A549 (cell line): ENCODE measurements around the gene PTGER4. TPM values are rescaled to one million over a fixed set of nuclear protein-coding genes. Genes with fewer than 3 reads are reported as not detected.
"Not testable (repeated sequence)": the region's sequence is repeated elsewhere in the genome, so short reads cannot be mapped to it uniquely, and the experiment has no call there.

Source experiments
- ATAC-seq, 2 experiments: fragments of 200-7000 bp in 1 of 2; fragments of >200 bp in 1 of 2; cut with Nextera tagmentation in 1 of 2; cut with Tn5 transposase in 1 of 2; 3 replicates each; pipeline versions ENCODE4 v1.8.0 to v1.9.1; 2018 to 2020; ENCODE audit warnings: mild to moderate bottlenecking in 1 of 2, moderate library complexity in 1 of 2
- CTCF ChIA-PET: fragments of 300-600 bp; sonication (Branson Sonifier 250); formaldehyde crosslinking; extraction: SDS; loops from one replicate; lab custom pipeline; 2021; ENCODE audit warnings: antibody characterized with exemption, inconsistent platforms; lab: Yijun Ruan, JAX
- POLR2A ChIA-PET: fragments of 350-600 bp; formaldehyde crosslinking; extraction: SDS; loops from one replicate; lab custom pipeline; 2021; ENCODE audit warnings: antibody characterized with exemption, inconsistent platforms; lab: Yijun Ruan, JAX
- DNase-seq, 2 experiments: peaks; one replicate each; pipeline versions ENCODE4 v3.0.0 to v3.0.0-alpha.2; 2011 to 2016; ENCODE audit warnings: low read depth in 1 of 2, low spot score in 1 of 2
- FAIRE-seq: peaks from 2 replicates; lab custom pipeline; 2011; peaks lifted over from hg19 to GRCh38; lab: Jason Lieb, UNC
- H3K27ac ChIP-seq, 2 experiments: fragments of >200 bp; sonication (Bioruptor Twin); formaldehyde crosslinking; 3 replicates each; pipeline ENCODE4 v1.5.1; 2016 to 2017
- H3K4me1 ChIP-seq: fragments of >200 bp; sonication (Bioruptor Twin); formaldehyde crosslinking; 3 replicates; pipeline ENCODE4 v1.6.1; 2016
- H3K4me2 ChIP-seq: fragments of >200 bp; sonication (Bioruptor Twin); formaldehyde crosslinking; 3 replicates; pipeline ENCODE4 v1.6.1; 2016
- H3K4me3 ChIP-seq: fragments of >200 bp; sonication (Bioruptor Twin); formaldehyde crosslinking; 3 replicates; pipeline ENCODE4 v1.5.1; 2016
- H3K9me3 ChIP-seq: fragments of >200 bp; sonication (Bioruptor Twin); formaldehyde crosslinking; 3 replicates; pipeline ENCODE4 v1.6.1; 2016
- CEBPB ChIP-seq, 2 experiments: fragments of >200 bp in 1 of 2; sonication (Bioruptor Twin) in 1 of 2; formaldehyde crosslinking in 1 of 2; IDR thresholded peaks; 2 replicates each; pipeline ENCODE4 v1.6.1; 2012 to 2016
- CHD2 ChIP-seq: fragments of 150-350 bp; IDR thresholded peaks from 2 replicates; pipeline ENCODE4 v1.6.1; 2014; ENCODE audit warnings: low read length; ENCODE audit not compliant: partially characterized antibody
- CHD4 ChIP-seq: fragments of 200-600 bp; sonication (generic); IDR thresholded peaks from 2 replicates; pipeline ENCODE4 v1.6.1; 2016; ENCODE audit warnings: antibody characterized with exemption, mild to moderate bottlenecking, borderline replicate concordance
- CTCF ChIP-seq: fragments of >200 bp; sonication (Bioruptor Twin); formaldehyde crosslinking; IDR thresholded peaks from 3 replicates; pipeline ENCODE4 v1.5.1; 2016
- EHMT2 ChIP-seq: fragments of 200-600 bp; sonication (generic); IDR thresholded peaks from 2 replicates; pipeline ENCODE4 v1.6.1; 2016; ENCODE audit warnings: antibody characterized with exemption, low read depth, mild to moderate bottlenecking, moderate library complexity
- FOSB ChIP-seq: fragments of 250-450 bp; sonication (Bioruptor Pico); IDR thresholded peaks from 2 replicates; pipeline ENCODE4 v1.5.0; 2020; ENCODE audit warnings: mild to moderate bottlenecking, moderate library complexity
- FOSL2 ChIP-seq, 2 experiments: fragments of 450-650 bp in 1 of 2; fragments of >200 bp in 1 of 2; sonication (Bioruptor Twin) in 1 of 2; formaldehyde crosslinking; IDR thresholded peaks; 2 replicates each; pipeline versions ENCODE4 v1.5.0 to v1.6.1; 2016 to 2020; ENCODE audit warnings: mild to moderate bottlenecking in 1 of 2, moderate library complexity in 1 of 2
- GATA3 ChIP-seq: IDR thresholded peaks from 2 replicates; pipeline ENCODE4 v1.6.1; 2012; ENCODE audit warnings: borderline replicate concordance
- HOXB13 ChIP-seq: fragments of 250-450 bp; sonication (Bioruptor Pico); IDR thresholded peaks from 2 replicates; pipeline ENCODE4 v1.5.0; 2020; ENCODE audit warnings: low read depth, mild to moderate bottlenecking, moderate library complexity
- JUN ChIP-seq, 2 experiments: fragments of >200 bp; sonication (Bioruptor Twin); formaldehyde crosslinking; IDR thresholded peaks; 2 replicates in 1 of 2; 3 replicates in 1 of 2; pipeline ENCODE4 v1.6.1; 2016 to 2017
- JUNB ChIP-seq: fragments of >200 bp; sonication (Bioruptor Twin); formaldehyde crosslinking; IDR thresholded peaks from 2 replicates; pipeline ENCODE4 v1.6.1; 2016
- MAFK ChIP-seq: fragments of 450-650 bp; IDR thresholded peaks from 2 replicates; pipeline ENCODE4 v1.6.1; 2014; ENCODE audit not compliant: partially characterized antibody
- MYC ChIP-seq: IDR thresholded peaks from 2 replicates; pipeline ENCODE4 v1.6.1; 2012; ENCODE audit warnings: mild to moderate bottlenecking, inconsistent platforms, low read length, improper control_type of control experiment, borderline replicate concordance
- PHF8 ChIP-seq: fragments of 200-600 bp; sonication (generic); IDR thresholded peaks from 2 replicates; pipeline ENCODE4 v1.6.1; 2016; ENCODE audit warnings: low read depth, mild to moderate bottlenecking, antibody characterized with exemption, moderate library complexity, borderline replicate concordance
- POLR2AphosphoS2 ChIP-seq: conservative IDR thresholded peaks from 2 replicates; pipeline ENCODE4 v1.6.1; 2012; ENCODE audit warnings: low read length, improper control_type of control experiment, inconsistent platforms
- RARB ChIP-seq: fragments of 250-450 bp; sonication (Bioruptor Pico); IDR thresholded peaks from 2 replicates; pipeline ENCODE4 v1.8.0; 2021; ENCODE audit warnings: mild to moderate bottlenecking, moderate library complexity
- RFX5 ChIP-seq: fragments of 450-650 bp; IDR thresholded peaks from 2 replicates; pipeline ENCODE4 v1.7.1; 2014; ENCODE audit warnings: antibody characterized with exemption, mild to moderate bottlenecking, moderate library complexity
- SREBF2 ChIP-seq: fragments of 450-650 bp; IDR thresholded peaks from 2 replicates; pipeline ENCODE4 v1.6.1; 2014; ENCODE audit warnings: mild to moderate bottlenecking, moderate library complexity
- TFCP2L1 ChIP-seq: fragments of 250-450 bp; sonication (Bioruptor Pico); IDR thresholded peaks from 2 replicates; pipeline ENCODE4 v1.5.0; 2021; ENCODE audit warnings: mild to moderate bottlenecking
- USF2 ChIP-seq: fragments of 450-650 bp; IDR thresholded peaks from 2 replicates; pipeline ENCODE4 v1.6.1; 2014; ENCODE audit warnings: antibody characterized with exemption
- ZC3H11A ChIP-seq: fragments of 450-650 bp; IDR thresholded peaks from 2 replicates; pipeline ENCODE4 v1.6.1; 2014; ENCODE audit warnings: antibody characterized with exemption, mild to moderate bottlenecking
- ZNF302 ChIP-seq: fragments of 250-450 bp; sonication (Bioruptor Pico); IDR thresholded peaks from 2 replicates; pipeline ENCODE4 v1.9.0; 2021; ENCODE audit warnings: inconsistent platforms, mild to moderate bottlenecking, moderate library complexity
- WGBS: methylation state at CpG from one replicate; pipeline ENCODE4 v1.1.6; 2017; ENCODE audit errors: missing lambda C conversion rate; 5-methylcytosine and 5-hydroxymethylcytosine counted together
- polyA plus RNA-seq, 4 experiments: library from polyadenylated mRNA; depleted of rRNA in 3 of 4; stranded (reverse); fragments of >200 nt; fragmentation: RNase III in 1 of 4; extraction: RNeasy Plus Mini Kit Qiagen cat#74134 plus additional on column Dnase treatment in 1 of 4; gene quantifications; 2 replicates in 3 of 4; 3 replicates in 1 of 4; pipeline ENCODE4 v1.2.3, GENCODE V29; 2011 to 2017

PTGER4 gene
- polyA plus RNA-seq, 2 of the 4 experiments (the other 2 are of a cell fraction), result 0.54 to 0.89 TPM

GRCh38 chr5:40634154-40634553, 45.6 kb upstream of the PTGER4 start:
- H3K9me3 ChIP-seq, result 0 out of 3 replicates have a peak, but pooled peaks cover 5% of the 10 kb centered on the region
- no peak overlapping the region for H3K4me3 ChIP-seq
- H3K27ac ChIP-seq, result no peak overlapping the region
- no peak for FAIRE-seq
- no peak for ATAC-seq
- no peak for DNase-seq
- 54% methylated on average over 3 of the region's 3 CpGs for WGBS
- no peaks in the 10 kb centered on the region for H3K4me1 ChIP-seq
- POLR2A ChIA-PET, result no interaction called here
- H3K4me2 ChIP-seq, result no peak overlapping the region
- no peak for TF ChIP-seq ZC3H11A
- TF ChIP-seq JUNB, result no peak
- no peak for TF ChIP-seq RARB (CRISPR knock-in tag)
- no peak for TF ChIP-seq USF2
- TF ChIP-seq, all 56 proteins: peak for 0
- CTCF ChIA-PET, result no interaction called here

- Histone ChIP-seq H3K27ac (no peak overlapping the region), H3K9me3 (peaks cover 7% of the 10 kb centered on the region; the same call in 1 of the 3 replicates), H3K4me3 (no peak overlapping the region)
- DNase-seq (no peak), ATAC-seq (no peak)
- POLR2A ChIA-PET, result no interaction called here
- CTCF ChIA-PET, result interaction anchor here (0.8 kb wide), 1 partner anchor 19 kb away, joined by 3 read pairs; no protein-coding TSS in a partner anchor
- WGBS, result 72% methylated on average over 7 of the region's 7 CpGs
- TF ChIP-seq EHMT2 (no peak), TFCP2L1 (CRISPR knock-in tag) (no peak), RARB (CRISPR knock-in tag) (no peak), MYC (no peak), FOSB (CRISPR knock-in tag) (no peak), JUN (IDR thresholded peaks at IDR 0.05) (no peak), PHF8 (no peak), GATA3 (no peak), RFX5 (no peak), ZNF302 (no peak), FOSL2 (IDR thresholded peaks at IDR 0.05) (no peak), FOSL2 (CRISPR knock-in tag; IDR thresholded peaks at IDR 0.05) (no peak), CTCF (no peak), MAFK (no peak), ZC3H11A (no peak), SREBF2 (no peak), CHD2 (no peak), POLR2AphosphoS2 (no peak), CHD4 (no peak), HOXB13 (CRISPR knock-in tag) (no peak), CEBPB (IDR thresholded peaks at IDR 0.05) (no peak)
- TF ChIP-seq, all 56 proteins: peak for 0
- no peak overlapping the region for H3K4me2 ChIP-seq
- H3K4me1 ChIP-seq, result no peaks in the 10 kb centered on the region
- no peak for FAIRE-seq
These were observed 45.1 kb upstream of the PTGER4 start for GRCh38 chr5:40634593-40634992.

- DNase-seq, ATAC-seq, FAIRE-seq, H3K4me3 ChIP-seq, H3K9me3 ChIP-seq, POLR2A ChIA-PET, H3K4me2 ChIP-seq, CTCF ChIA-PET, H3K27ac ChIP-seq: not testable (repeated sequence)
- WGBS, result 25% methylated on average over 1 of the region's 1 CpG
- peaks cover 11% of the 10 kb centered on the region for H3K4me1 ChIP-seq
These were observed 40.2 kb upstream of the PTGER4 start for GRCh38 chr5:40639531-40639930.
